ENCODE results near the gene ROCK1.
"Not testable (repeated sequence)": the region's sequence is repeated elsewhere in the genome, so short reads cannot be mapped to it uniquely, and the experiment has no call there.

ROCK1 gene

GRCh38 chr18:21051620-21052019 is 60.0 kb downstream of the ROCK1 start:
- Mint-ChIP-seq H3K27me3 (no peaks in the 10 kb centered on the region), H3K9me3 (no peaks in the 10 kb centered on the region), H3K36me3 (peaks cover 14% of the 10 kb centered on the region), H3K4me1 (peaks cover 5% of the 10 kb centered on the region), H3K27ac (no peak overlapping the region), H3K4me3 (no peak overlapping the region)
- CTCF ChIA-PET, result no interaction called here
- DNase-seq, result no peak

- peaks cover 5% of the 10 kb centered on the region for H3K4me1 Mint-ChIP-seq
- H3K36me3 Mint-ChIP-seq, result peaks cover 19% of the 10 kb centered on the region
- no peak overlapping the region for H3K4me3 Mint-ChIP-seq
- no peaks in the 10 kb centered on the region for H3K9me3 Mint-ChIP-seq
- H3K27me3 Mint-ChIP-seq, result no peaks in the 10 kb centered on the region
- DNase-seq, result no peak
- CTCF ChIA-PET, result no interaction called here
- H3K27ac Mint-ChIP-seq, result no peak overlapping the region
Observed at GRCh38 chr18:21049306-21049705, 62.3 kb downstream of the ROCK1 start.

GRCh38 chr18:21047126-21047525 is 64.5 kb downstream of the ROCK1 start:
- H3K4me1 Mint-ChIP-seq, result peaks cover 5% of the 10 kb centered on the region
- no peak overlapping the region for H3K27ac Mint-ChIP-seq
- CTCF ChIA-PET, result no interaction called here
- no peak for DNase-seq
- H3K4me3 Mint-ChIP-seq, result no peak overlapping the region
- H3K9me3 Mint-ChIP-seq, result no peaks in the 10 kb centered on the region
- no peaks in the 10 kb centered on the region for H3K27me3 Mint-ChIP-seq
- peaks cover 22% of the 10 kb centered on the region for H3K36me3 Mint-ChIP-seq

- H3K36me3 Mint-ChIP-seq, result peaks cover 29% of the 10 kb centered on the region
Observed at GRCh38 chr18:21040466-21040865, 71.1 kb downstream of the ROCK1 start.

GRCh38 chr18:21038201-21038600 is 73.4 kb downstream of the ROCK1 start:
- Mint-ChIP-seq H3K4me3 (no peak overlapping the region), H3K9me3 (no peaks in the 10 kb centered on the region), H3K27me3 (no peaks in the 10 kb centered on the region), H3K36me3 (peaks cover 37% of the 10 kb centered on the region), H3K27ac (no peak overlapping the region), H3K4me1 (no peaks in the 10 kb centered on the region)
- no peak for DNase-seq
- CTCF ChIA-PET, result no interaction called here

More at GRCh38 chr18:21040466-21040865, 71.1 kb downstream of the ROCK1 start:
- Mint-ChIP-seq H3K27me3 (no peaks in the 10 kb centered on the region), H3K9me3 (no peaks in the 10 kb centered on the region), H3K27ac (no peak overlapping the region), H3K4me1 (no peaks in the 10 kb centered on the region), H3K4me3 (no peak overlapping the region)
- CTCF ChIA-PET, result no interaction called here
- DNase-seq, result no peak

GRCh38 chr18:21031845-21032244 is 79.8 kb downstream of the ROCK1 start:
- peaks cover 47% of the 10 kb centered on the region for H3K36me3 Mint-ChIP-seq
- no peak overlapping the region for H3K27ac Mint-ChIP-seq

GRCh38 chr18:21018257-21018656 is 93.4 kb downstream of the ROCK1 start:
- H3K9me3 Mint-ChIP-seq, result peaks cover 12% of the 10 kb centered on the region
- H3K27ac Mint-ChIP-seq, DNase-seq, H3K27me3 Mint-ChIP-seq, H3K4me1 Mint-ChIP-seq, CTCF ChIA-PET, H3K4me3 Mint-ChIP-seq: not testable (repeated sequence)
- H3K36me3 Mint-ChIP-seq, result peaks cover 63% of the 10 kb centered on the region

More at GRCh38 chr18:21031845-21032244, 79.8 kb downstream of the ROCK1 start:
- no peak for DNase-seq
- Mint-ChIP-seq H3K4me3 (no peak overlapping the region), H3K27me3 (no peaks in the 10 kb centered on the region), H3K9me3 (peaks cover 10% of the 10 kb centered on the region), H3K4me1 (no peaks in the 10 kb centered on the region)
- CTCF ChIA-PET, result interaction anchor here (0.6 kb wide), 1 partner anchor 66 kb away, joined by 4 read pairs; no protein-coding TSS in a partner anchor

GRCh38 chr18:21012308-21012707 is 99.3 kb downstream of the ROCK1 start:
- H3K4me1 Mint-ChIP-seq, result peaks cover 9% of the 10 kb centered on the region
- no peak for DNase-seq
- H3K36me3 Mint-ChIP-seq, result peaks cover 66% of the 10 kb centered on the region
- H3K4me3 Mint-ChIP-seq, result no peak overlapping the region
- no peaks in the 10 kb centered on the region for H3K27me3 Mint-ChIP-seq
- peaks cover 23% of the 10 kb centered on the region for H3K9me3 Mint-ChIP-seq
- H3K27ac Mint-ChIP-seq, result no peak overlapping the region
- CTCF ChIA-PET, result no interaction called here

GRCh38 chr18:21004726-21005125 is 106.9 kb downstream of the ROCK1 start:
- no peaks in the 10 kb centered on the region for H3K27me3 Mint-ChIP-seq
- DNase-seq, result no peak
- H3K36me3 Mint-ChIP-seq, result peaks cover 37% of the 10 kb centered on the region
- H3K4me3 Mint-ChIP-seq, result no peak overlapping the region
- CTCF ChIA-PET, result no interaction called here
- H3K27ac Mint-ChIP-seq, result no peak overlapping the region
- H3K9me3 Mint-ChIP-seq, result no peaks in the 10 kb centered on the region
- H3K4me1 Mint-ChIP-seq, result no peaks in the 10 kb centered on the region

GRCh38 chr18:21000667-21001066 is 110.9 kb downstream of the ROCK1 start:
- Mint-ChIP-seq H3K27me3 (no peaks in the 10 kb centered on the region), H3K4me1 (peaks cover 13% of the 10 kb centered on the region), H3K36me3 (peaks cover 60% of the 10 kb centered on the region), H3K27ac (no peak overlapping the region), H3K4me3 (no peak overlapping the region), H3K9me3 (no peaks in the 10 kb centered on the region)
- DNase-seq, result no peak
- CTCF ChIA-PET, result no interaction called here

- no peak overlapping the region for H3K4me3 Mint-ChIP-seq
- peaks cover 13% of the 10 kb centered on the region for H3K4me1 Mint-ChIP-seq
- no peak overlapping the region for H3K27ac Mint-ChIP-seq
- H3K27me3 Mint-ChIP-seq, result no peaks in the 10 kb centered on the region
- CTCF ChIA-PET, result no interaction called here
- no peaks in the 10 kb centered on the region for H3K9me3 Mint-ChIP-seq
- H3K36me3 Mint-ChIP-seq, result peaks cover 50% of the 10 kb centered on the region
- DNase-seq, result no peak
Observed at GRCh38 chr18:20997371-20997770, 114.2 kb downstream of the ROCK1 start.

- Mint-ChIP-seq H3K4me3 (no peak overlapping the region), H3K27me3 (no peaks in the 10 kb centered on the region), H3K36me3 (peaks cover 50% of the 10 kb centered on the region), H3K4me1 (peaks cover 13% of the 10 kb centered on the region), H3K9me3 (no peaks in the 10 kb centered on the region), H3K27ac (no peak overlapping the region)
- no peak for DNase-seq
- CTCF ChIA-PET, result no interaction called here
Observed at GRCh38 chr18:20996418-20996817, 115.2 kb downstream of the ROCK1 start.

- CTCF ChIA-PET, result interaction anchor here (0.6 kb wide), 1 partner anchor 203 kb away, joined by 3 read pairs; no protein-coding TSS in a partner anchor
- H3K27me3 Mint-ChIP-seq, result no peaks in the 10 kb centered on the region
- no peaks in the 10 kb centered on the region for H3K4me1 Mint-ChIP-seq
- no peak overlapping the region for H3K4me3 Mint-ChIP-seq
- no peak for DNase-seq
- no peaks in the 10 kb centered on the region for H3K9me3 Mint-ChIP-seq
- H3K36me3 Mint-ChIP-seq, result peaks cover 50% of the 10 kb centered on the region
- no peak overlapping the region for H3K27ac Mint-ChIP-seq
Observed at GRCh38 chr18:20988726-20989125, 122.9 kb downstream of the ROCK1 start.

- DNase-seq, result no peak
- Mint-ChIP-seq H3K9me3 (no peaks in the 10 kb centered on the region), H3K27me3 (no peaks in the 10 kb centered on the region), H3K36me3 (peaks cover 54% of the 10 kb centered on the region), H3K4me1 (no peaks in the 10 kb centered on the region), H3K4me3 (no peak overlapping the region), H3K27ac (no peak overlapping the region)
- CTCF ChIA-PET, result no interaction called here
Observed at GRCh38 chr18:20975077-20975476, 136.5 kb downstream of the ROCK1 start.

GRCh38 chr18:20971886-20972267 is 139.7 kb downstream of the ROCK1 start:
- no peak overlapping the region for H3K4me3 Mint-ChIP-seq
- no peaks in the 10 kb centered on the region for H3K9me3 Mint-ChIP-seq
- H3K4me1 Mint-ChIP-seq, result no peaks in the 10 kb centered on the region
- H3K27ac Mint-ChIP-seq, result no peak overlapping the region
- peaks cover 47% of the 10 kb centered on the region for H3K36me3 Mint-ChIP-seq
- DNase-seq, result no peak
- no peaks in the 10 kb centered on the region for H3K27me3 Mint-ChIP-seq
- CTCF ChIA-PET, result no interaction called here

GRCh38 chr18:20966795-20967194 is 144.8 kb downstream of the ROCK1 start:
- H3K9me3 Mint-ChIP-seq, result no peaks in the 10 kb centered on the region
- no peaks in the 10 kb centered on the region for H3K27me3 Mint-ChIP-seq
- CTCF ChIA-PET, result no interaction called here
- H3K4me3 Mint-ChIP-seq, result no peak overlapping the region
- H3K4me1 Mint-ChIP-seq, result no peaks in the 10 kb centered on the region
- no peak overlapping the region for H3K27ac Mint-ChIP-seq
- peaks cover 46% of the 10 kb centered on the region for H3K36me3 Mint-ChIP-seq
- no peak for DNase-seq
